H1 (cell line): Measurements from ENCODE around the gene GPR180.

Experiments used
- EZH2 ChIP-seq: fragments of 200-600 bp; sonication (generic); IDR thresholded peaks from 2 replicates; pipeline ENCODE4 v1.7.1; 2012; ENCODE audit warnings: low read depth, mild to moderate bottlenecking, moderate library complexity, low read length, inconsistent platforms; ENCODE audit not compliant: severe bottlenecking
- GABPA ChIP-seq: IDR thresholded peaks from 2 replicates; pipeline ENCODE4 v1.6.1; 2011; ENCODE audit warnings: mild to moderate bottlenecking, low read length, moderate library complexity, borderline replicate concordance; ENCODE audit not compliant: insufficient read depth
- PHF8 ChIP-seq: fragments of 200-600 bp; sonication (generic); conservative IDR thresholded peaks from 2 replicates; pipeline ENCODE4 v1.7.1; 2012; ENCODE audit warnings: low read depth, mild to moderate bottlenecking, inconsistent platforms, low read length, moderate library complexity
- POLR2A ChIP-seq, 2 experiments: IDR thresholded peaks; 1 replicate in 1 of 2; 2 replicates in 1 of 2; pipeline ENCODE4 v1.6.1; 2011; ENCODE audit warnings: low read depth in 2 of 2, low read length in 2 of 2, mild to moderate bottlenecking in 2 of 2; ENCODE audit errors: control extremely low read depth in 1 of 2
- POLR2AphosphoS5 ChIP-seq: IDR thresholded peaks from 2 replicates; pipeline ENCODE4 v1.6.1; 2011; ENCODE audit warnings: low read depth, low read length
- ZNF274 ChIP-seq: IDR thresholded peaks from 2 replicates; pipeline ENCODE4 v1.7.0; 2012; ENCODE audit warnings: low read length, borderline replicate concordance; ENCODE audit errors: extremely low read depth
- TF ChIP-seq, protein P1 (sequence below), 3 experiments: IDR thresholded peaks; 1 replicate in 2 of 3; 2 replicates in 1 of 3; pipeline versions ENCODE4 v1.5.1 to v1.6.1; 2011; ENCODE audit warnings: low read length in 3 of 3, mild to moderate bottlenecking in 3 of 3, inconsistent platforms in 2 of 3, low read depth in 1 of 3, moderate library complexity in 1 of 3; ENCODE audit not compliant: insufficient read depth in 1 of 3; ENCODE audit errors: control extremely low read depth in 1 of 3

GRCh38 chr13:94556621-94557020 lies 45.0 kb upstream of the GPR180 start:
- TF ChIP-seq EZH2: no peak
- TF ChIP-seq, protein P1, sequence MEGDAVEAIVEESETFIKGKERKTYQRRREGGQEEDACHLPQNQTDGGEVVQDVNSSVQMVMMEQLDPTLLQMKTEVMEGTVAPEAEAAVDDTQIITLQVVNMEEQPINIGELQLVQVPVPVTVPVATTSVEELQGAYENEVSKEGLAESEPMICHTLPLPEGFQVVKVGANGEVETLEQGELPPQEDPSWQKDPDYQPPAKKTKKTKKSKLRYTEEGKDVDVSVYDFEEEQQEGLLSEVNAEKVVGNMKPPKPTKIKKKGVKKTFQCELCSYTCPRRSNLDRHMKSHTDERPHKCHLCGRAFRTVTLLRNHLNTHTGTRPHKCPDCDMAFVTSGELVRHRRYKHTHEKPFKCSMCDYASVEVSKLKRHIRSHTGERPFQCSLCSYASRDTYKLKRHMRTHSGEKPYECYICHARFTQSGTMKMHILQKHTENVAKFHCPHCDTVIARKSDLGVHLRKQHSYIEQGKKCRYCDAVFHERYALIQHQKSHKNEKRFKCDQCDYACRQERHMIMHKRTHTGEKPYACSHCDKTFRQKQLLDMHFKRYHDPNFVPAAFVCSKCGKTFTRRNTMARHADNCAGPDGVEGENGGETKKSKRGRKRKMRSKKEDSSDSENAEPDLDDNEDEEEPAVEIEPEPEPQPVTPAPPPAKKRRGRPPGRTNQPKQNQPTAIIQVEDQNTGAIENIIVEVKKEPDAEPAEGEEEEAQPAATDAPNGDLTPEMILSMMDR (IDR thresholded peaks at IDR 0.05; ENCODE audit: control extremely low read depth in 1 of 3, insufficient read depth in 1 of 3, low read depth in 1 of 3, low read length in 3 of 3): no peak
- no peak for TF ChIP-seq ZNF274
- no peak for TF ChIP-seq PHF8
- no peak for TF ChIP-seq POLR2AphosphoS5
- TF ChIP-seq GABPA: no peak
- no peak for TF ChIP-seq POLR2A (IDR thresholded peaks at IDR 0.05; ENCODE audit: control extremely low read depth in 1 of 2, low read depth in 2 of 2, low read length in 2 of 2)
